Activated T-cell treated with anti-CD3 and anti-CD28 coated beads, Interleukin-2, amount 50 U/mL, for 4 hours (primary cell): ENCODE results near the gene DDX19B. TPM values are rescaled to one million over a fixed set of nuclear protein-coding genes. Genes with fewer than 3 reads are reported as not detected.
"Not testable (repeated sequence)": the region's sequence is repeated elsewhere in the genome, so short reads cannot be mapped to it uniquely, and the experiment has no call there.

ENCODE experiments used
- ATAC-seq, 2 donors: fragments of 200-7000 bp; cut with Tn5 transposase; one replicate each; pipeline ENCODE4 v1.10.0; 2021
- DNase-seq: peaks from one replicate; pipeline ENCODE4 v3.0.0-alpha.2; 2020
- H3K27me3 Mint-ChIP-seq: one replicate; pipeline ENCODE4 v1.8.0; 2021; ENCODE audit warnings: low read depth, mixed read lengths
- H3K36me3 Mint-ChIP-seq: one replicate; pipeline ENCODE4 v1.8.0; 2022; ENCODE audit warnings: mixed read lengths; ENCODE audit not compliant: insufficient read depth
- H3K4me1 Mint-ChIP-seq: one replicate; pipeline ENCODE4 v1.8.0; 2021; ENCODE audit warnings: low read depth, mixed read lengths
- H3K4me3 Mint-ChIP-seq: one replicate; pipeline ENCODE4 v1.8.0; 2021; ENCODE audit warnings: mild to moderate bottlenecking, moderate library complexity, mixed read lengths
- H3K9me3 Mint-ChIP-seq: one replicate; pipeline ENCODE4 v1.8.0; 2021; ENCODE audit warnings: mixed read lengths
- total RNA-seq, 3 donors: library from RNA; stranded (reverse); gene quantifications; one replicate each; pipeline ENCODE4 v1.2.1, GENCODE V29; 2021

The DDX19B gene
- 10 to 100 TPM; 19.7 to 24.4 (median 21.8) TPM for total RNA-seq

- Mint-ChIP-seq H3K36me3 (peaks cover 10% of the 10 kb centered on the region), H3K9me3 (peaks cover 10% of the 10 kb centered on the region), H3K27me3 (no peaks in the 10 kb centered on the region), H3K4me1 (peaks cover 36% of the 10 kb centered on the region), H3K4me3 (peak within 1 kb of the TSS; percentile 92)
- DNase-seq, result peak; percentile 42
- peak; percentile 81 to 83 for ATAC-seq
Observed at GRCh38 chr16:70298988-70299938, at the start of gene DDX19B. Gene DDX19B, plus strand, starts transcription at chr16:70299186. Its CDS starts 112 bp downstream, at chr16:70299298.

- not testable (repeated sequence) for DNase-seq, H3K27me3 Mint-ChIP-seq, ATAC-seq, H3K9me3 Mint-ChIP-seq
- peaks cover 21% of the 10 kb centered on the region for H3K36me3 Mint-ChIP-seq
- H3K4me1 Mint-ChIP-seq, result peaks cover 27% of the 10 kb centered on the region
- H3K4me3 Mint-ChIP-seq, result peak overlapping the region; percentile 86
Observed at GRCh38 chr16:70249697-70250096, 49.3 kb upstream of the DDX19B start.

- peak; percentile 55 to 64 for ATAC-seq
- H3K9me3 Mint-ChIP-seq, result no peaks in the 10 kb centered on the region
Observed at GRCh38 chr16:70250748-70251628, 48.0 kb upstream of the DDX19B start.

GRCh38 chr16:70251629-70252354 lies 47.2 kb upstream of the DDX19B start, which contains the start of gene EXOSC6:
Gene EXOSC6, minus strand, starts transcription at chr16:70251940. Its CDS starts 40 bp downstream, at chr16:70251900.
- Mint-ChIP-seq H3K27me3 (no peaks in the 10 kb centered on the region), H3K4me1 (peaks cover 17% of the 10 kb centered on the region), H3K36me3 (peaks cover 22% of the 10 kb centered on the region), H3K9me3 (no peaks in the 10 kb centered on the region), H3K4me3 (peak within 1 kb of the TSS; percentile 86)
- DNase-seq, result peak; percentile 87
- peak; percentile 91 to 94 for ATAC-seq

More at GRCh38 chr16:70250748-70251628, 48.0 kb upstream of the DDX19B start:
- H3K36me3 Mint-ChIP-seq, result peaks cover 22% of the 10 kb centered on the region
- H3K27me3 Mint-ChIP-seq, result no peaks in the 10 kb centered on the region
- peak overlapping the region; percentile 86 for H3K4me3 Mint-ChIP-seq
- peaks cover 23% of the 10 kb centered on the region for H3K4me1 Mint-ChIP-seq
- DNase-seq, result no peak

GRCh38 chr16:70252355-70252988 lies 46.5 kb upstream of the DDX19B start:
- peaks cover 16% of the 10 kb centered on the region for H3K4me1 Mint-ChIP-seq
- ATAC-seq (no peak), DNase-seq (no peak)
- peak overlapping the region; percentile 86 for H3K4me3 Mint-ChIP-seq
- H3K9me3 Mint-ChIP-seq, result no peaks in the 10 kb centered on the region
- H3K27me3 Mint-ChIP-seq, result no peaks in the 10 kb centered on the region
- H3K36me3 Mint-ChIP-seq, result peaks cover 22% of the 10 kb centered on the region

- Mint-ChIP-seq H3K4me3 (no peak overlapping the region), H3K36me3 (peaks cover 30% of the 10 kb centered on the region), H3K27me3 (no peaks in the 10 kb centered on the region), H3K4me1 (peaks cover 10% of the 10 kb centered on the region), H3K9me3 (no peaks in the 10 kb centered on the region)
- DNase-seq (no peak), ATAC-seq (no peak)
Observed at GRCh38 chr16:70253291-70254106, 45.5 kb upstream of the DDX19B start.

- H3K4me3 Mint-ChIP-seq, result no peak overlapping the region
- peaks cover 6% of the 10 kb centered on the region for H3K4me1 Mint-ChIP-seq
- peaks cover 35% of the 10 kb centered on the region for H3K36me3 Mint-ChIP-seq
- ATAC-seq, result no peak
- H3K9me3 Mint-ChIP-seq, result no peaks in the 10 kb centered on the region
- H3K27me3 Mint-ChIP-seq, result no peaks in the 10 kb centered on the region
- no peak for DNase-seq
Observed at GRCh38 chr16:70254180-70254964, 44.6 kb upstream of the DDX19B start.

- ATAC-seq (no peak), DNase-seq (no peak)
- H3K36me3 Mint-ChIP-seq, result peaks cover 34% of the 10 kb centered on the region
- peaks cover 3% of the 10 kb centered on the region for H3K4me1 Mint-ChIP-seq
- no peaks in the 10 kb centered on the region for H3K9me3 Mint-ChIP-seq
- H3K27me3 Mint-ChIP-seq, result no peaks in the 10 kb centered on the region
- no peak overlapping the region for H3K4me3 Mint-ChIP-seq
Observed at GRCh38 chr16:70254965-70255286, 44.1 kb upstream of the DDX19B start.

- no peak overlapping the region for H3K4me3 Mint-ChIP-seq
- no peak for DNase-seq
- H3K36me3 Mint-ChIP-seq, result peaks cover 36% of the 10 kb centered on the region
- H3K9me3 Mint-ChIP-seq, result no peaks in the 10 kb centered on the region
- no peaks in the 10 kb centered on the region for H3K27me3 Mint-ChIP-seq
- peaks cover 3% of the 10 kb centered on the region for H3K4me1 Mint-ChIP-seq
- no peak for ATAC-seq
Observed at GRCh38 chr16:70255574-70255973, 43.4 kb upstream of the DDX19B start.

GRCh38 chr16:70257391-70257790 lies 41.6 kb upstream of the DDX19B start:
- peaks cover 35% of the 10 kb centered on the region for H3K36me3 Mint-ChIP-seq
- no peaks in the 10 kb centered on the region for H3K9me3 Mint-ChIP-seq
- H3K4me1 Mint-ChIP-seq, result no peaks in the 10 kb centered on the region
- no peak overlapping the region for H3K4me3 Mint-ChIP-seq
- H3K27me3 Mint-ChIP-seq, result no peaks in the 10 kb centered on the region
- DNase-seq (no peak), ATAC-seq (no peak)

GRCh38 chr16:70258065-70258464 lies 40.9 kb upstream of the DDX19B start:
- no peaks in the 10 kb centered on the region for H3K4me1 Mint-ChIP-seq
- H3K4me3 Mint-ChIP-seq, result no peak overlapping the region
- DNase-seq, result no peak
- H3K27me3 Mint-ChIP-seq, result no peaks in the 10 kb centered on the region
- H3K9me3 Mint-ChIP-seq, result no peaks in the 10 kb centered on the region
- no peak for ATAC-seq
- peaks cover 30% of the 10 kb centered on the region for H3K36me3 Mint-ChIP-seq

- H3K27me3 Mint-ChIP-seq, result no peaks in the 10 kb centered on the region
- H3K4me1 Mint-ChIP-seq, result no peaks in the 10 kb centered on the region
- H3K9me3 Mint-ChIP-seq, result no peaks in the 10 kb centered on the region
- DNase-seq (no peak), ATAC-seq (no peak)
- H3K36me3 Mint-ChIP-seq, result peaks cover 25% of the 10 kb centered on the region
- H3K4me3 Mint-ChIP-seq, result no peak overlapping the region
Observed at GRCh38 chr16:70258946-70259345, 40.0 kb upstream of the DDX19B start.
